ENCODE data around the gene ATXN1.
"Not testable (repeated sequence)": the region's sequence is repeated elsewhere in the genome, so short reads cannot be mapped to it uniquely, and the experiment has no call there.

Gene ATXN1

DNA sequence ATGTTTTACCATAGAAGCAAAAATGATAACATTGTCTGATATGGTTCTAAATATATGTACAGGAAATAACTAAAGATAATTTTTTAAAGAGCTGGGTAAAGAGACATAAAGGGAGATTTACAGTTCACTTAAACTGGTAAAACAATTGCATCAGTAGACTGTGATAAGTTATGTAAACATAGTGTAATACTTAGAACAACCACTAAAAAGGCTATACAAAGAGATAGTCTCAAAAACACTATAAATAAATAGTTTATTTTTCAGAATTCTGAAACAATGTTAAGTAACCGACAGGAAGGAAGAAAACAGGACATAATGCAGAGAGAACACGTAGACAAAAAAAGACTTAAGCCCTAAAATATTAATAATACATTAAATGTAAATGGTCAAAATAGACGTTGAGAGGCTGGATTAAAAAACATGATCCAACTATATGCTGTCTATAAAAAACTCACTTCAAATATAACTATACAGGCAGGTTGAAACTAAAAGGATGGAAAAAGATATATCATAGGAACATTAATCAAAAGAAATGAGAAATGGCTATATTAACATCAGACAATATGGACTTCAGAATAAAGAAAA is 32.7 kb upstream of the ATXN1 start:
- H3K4me3 ChIP-seq (replicated peaks; ENCODE audit: low read depth, low read length), result no peak overlapping the region
- DNase-seq (ENCODE audit: extremely low read depth, low read depth), result no peak
- TF ChIP-seq, protein P1, sequence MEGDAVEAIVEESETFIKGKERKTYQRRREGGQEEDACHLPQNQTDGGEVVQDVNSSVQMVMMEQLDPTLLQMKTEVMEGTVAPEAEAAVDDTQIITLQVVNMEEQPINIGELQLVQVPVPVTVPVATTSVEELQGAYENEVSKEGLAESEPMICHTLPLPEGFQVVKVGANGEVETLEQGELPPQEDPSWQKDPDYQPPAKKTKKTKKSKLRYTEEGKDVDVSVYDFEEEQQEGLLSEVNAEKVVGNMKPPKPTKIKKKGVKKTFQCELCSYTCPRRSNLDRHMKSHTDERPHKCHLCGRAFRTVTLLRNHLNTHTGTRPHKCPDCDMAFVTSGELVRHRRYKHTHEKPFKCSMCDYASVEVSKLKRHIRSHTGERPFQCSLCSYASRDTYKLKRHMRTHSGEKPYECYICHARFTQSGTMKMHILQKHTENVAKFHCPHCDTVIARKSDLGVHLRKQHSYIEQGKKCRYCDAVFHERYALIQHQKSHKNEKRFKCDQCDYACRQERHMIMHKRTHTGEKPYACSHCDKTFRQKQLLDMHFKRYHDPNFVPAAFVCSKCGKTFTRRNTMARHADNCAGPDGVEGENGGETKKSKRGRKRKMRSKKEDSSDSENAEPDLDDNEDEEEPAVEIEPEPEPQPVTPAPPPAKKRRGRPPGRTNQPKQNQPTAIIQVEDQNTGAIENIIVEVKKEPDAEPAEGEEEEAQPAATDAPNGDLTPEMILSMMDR (IDR thresholded peaks at IDR 0.05; ENCODE audit: low read depth, low read length, missing control alignments), result no peak

DNA sequence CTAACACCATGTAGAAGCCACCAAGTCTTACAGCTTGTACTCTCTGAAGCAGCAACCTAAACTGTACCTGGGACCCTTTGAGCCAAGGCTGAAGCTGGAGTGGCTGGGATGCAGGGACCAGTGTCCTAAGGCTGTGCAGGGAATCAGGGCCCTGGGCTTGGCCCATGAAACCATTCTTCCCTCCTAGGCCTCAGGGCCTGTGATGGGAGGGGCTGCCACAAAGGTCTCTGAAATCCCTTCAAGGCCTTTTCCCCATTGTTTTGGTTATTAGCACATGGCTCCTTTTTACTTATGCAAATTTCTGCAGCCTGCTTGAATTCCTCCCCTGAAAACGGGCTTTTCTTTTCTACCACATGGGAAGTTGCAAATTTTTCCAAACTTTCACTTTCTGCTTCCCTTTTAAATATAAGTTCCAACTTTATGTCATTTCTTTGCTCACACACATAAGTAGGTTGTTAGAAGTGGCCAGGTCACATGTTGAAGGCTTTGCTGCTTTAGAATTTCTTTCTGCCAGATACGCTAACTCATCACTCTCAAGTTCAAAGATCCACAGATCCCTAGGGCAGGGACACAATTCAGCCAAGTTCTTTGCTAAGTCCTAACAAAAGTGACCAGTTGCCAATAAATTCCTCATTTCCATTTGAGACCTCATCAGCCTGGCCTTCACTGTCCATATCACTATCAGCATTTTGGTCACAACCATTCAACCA is 28.2 kb upstream of the ATXN1 start:
- no peak overlapping the region for H3K4me3 ChIP-seq (replicated peaks; ENCODE audit: low read depth, low read length)
- no peak for DNase-seq (ENCODE audit: extremely low read depth, low read depth)
- TF ChIP-seq, protein P1 (IDR thresholded peaks at IDR 0.05; ENCODE audit: low read depth, low read length, missing control alignments), result no peak

DNA sequence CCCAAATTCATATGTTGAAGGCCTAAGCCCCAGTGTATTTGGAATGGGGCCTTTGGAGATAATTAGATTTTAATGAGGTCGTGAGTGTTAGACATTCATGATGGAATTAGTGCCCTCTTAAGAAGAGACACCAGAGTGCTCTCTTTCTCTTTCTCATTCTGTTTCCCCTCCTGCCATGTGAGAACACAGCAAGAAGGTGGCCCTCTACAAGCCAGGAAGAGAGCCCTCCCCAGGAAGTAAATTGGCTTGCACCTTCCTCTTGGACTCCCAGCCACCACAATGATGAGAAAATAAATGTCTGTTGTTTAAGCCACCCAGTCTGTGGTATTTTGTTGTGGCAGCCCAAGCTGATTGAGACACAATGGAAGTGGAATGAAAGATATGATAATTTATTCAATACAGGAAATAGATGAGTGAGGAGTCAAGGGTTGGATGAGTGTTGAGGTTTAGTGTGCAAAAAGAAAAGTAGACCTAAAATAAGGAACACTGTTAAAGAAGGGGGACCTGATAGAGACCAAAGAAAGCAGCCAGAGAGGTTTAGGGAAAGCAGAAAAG is 25.9 kb upstream of the ATXN1 start:
- TF ChIP-seq, protein P1 (IDR thresholded peaks at IDR 0.05; ENCODE audit: low read depth, low read length, missing control alignments), result no peak
- DNase-seq (ENCODE audit: extremely low read depth, low read depth), result no peak
- no peak overlapping the region for H3K4me3 ChIP-seq (replicated peaks; ENCODE audit: low read depth, low read length)

DNA sequence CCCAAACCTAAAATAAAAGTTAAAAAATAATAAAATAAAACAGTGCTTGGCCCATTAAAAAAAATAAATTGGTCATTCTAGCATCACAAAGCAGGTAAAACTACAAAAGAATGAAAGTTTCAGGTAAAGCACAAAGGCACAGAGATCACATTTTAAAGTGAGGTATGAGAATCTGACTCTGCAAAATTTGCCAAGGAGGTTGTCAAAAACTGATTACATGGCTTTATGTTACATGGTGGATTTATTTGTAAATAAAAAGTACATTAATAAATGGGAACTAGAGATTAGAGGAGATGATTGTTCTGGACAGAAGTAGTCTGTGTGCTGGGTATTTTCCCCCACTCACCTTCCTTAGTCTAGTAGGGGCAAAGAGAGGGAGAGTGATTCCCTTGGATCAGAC is 24.2 kb upstream of the ATXN1 start:
- DNase-seq (ENCODE audit: extremely low read depth, low read depth), result no peak
- TF ChIP-seq, protein P1 (IDR thresholded peaks at IDR 0.05; ENCODE audit: low read depth, low read length, missing control alignments), result no peak
- no peak overlapping the region for H3K4me3 ChIP-seq (replicated peaks; ENCODE audit: low read depth, low read length)

DNA sequence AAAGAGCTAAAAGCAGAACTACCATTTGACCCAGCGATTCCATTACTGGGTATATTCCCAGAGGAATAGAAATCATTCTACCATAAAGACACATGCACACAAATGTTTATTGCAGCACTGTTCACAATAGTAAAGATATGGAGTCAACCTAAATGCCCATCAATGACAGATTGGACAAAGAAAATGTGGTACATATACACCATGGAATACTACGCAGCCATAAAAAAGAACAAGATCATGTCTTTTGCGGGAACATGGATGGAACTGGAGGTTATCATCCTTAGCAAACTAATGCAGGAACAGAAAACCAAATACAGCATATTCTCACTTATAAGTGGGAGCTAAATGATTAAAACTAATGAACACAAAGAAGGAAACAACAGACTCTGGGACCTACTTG is 23.7 kb upstream of the ATXN1 start:
- not testable (repeated sequence) for DNase-seq (ENCODE audit: extremely low read depth, low read depth); H3K4me3 ChIP-seq (replicated peaks; ENCODE audit: low read depth, low read length)

DNA sequence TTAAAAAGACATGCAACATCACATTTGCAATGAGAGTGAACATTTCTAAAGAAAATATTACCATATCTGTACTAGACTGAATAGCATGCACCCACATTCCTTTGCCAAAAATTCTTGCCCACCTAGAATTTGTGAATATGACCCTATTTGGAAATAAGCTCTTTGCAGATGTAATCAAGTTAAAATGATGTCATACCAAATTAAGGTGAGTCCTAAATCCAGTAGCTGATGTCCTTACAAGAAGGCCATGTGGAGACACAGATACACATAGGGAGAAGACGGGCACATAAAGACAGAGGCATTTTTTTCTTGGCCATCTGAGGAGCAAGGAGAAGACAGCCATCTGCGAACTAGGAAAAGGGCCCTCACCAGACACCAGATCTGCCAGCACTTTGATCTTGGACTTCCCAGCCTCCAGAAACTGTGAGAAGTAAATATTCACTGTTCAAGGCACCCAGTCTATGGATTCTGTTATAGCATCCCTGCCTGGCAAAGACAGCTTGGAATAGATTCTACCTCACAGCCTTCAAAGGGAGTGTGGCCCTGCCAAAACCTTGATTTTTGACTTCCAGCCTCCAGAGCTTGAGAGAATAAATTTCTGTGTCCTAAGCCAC is 22.8 kb upstream of the ATXN1 start:
- H3K4me3 ChIP-seq (replicated peaks; ENCODE audit: low read depth, low read length), result no peak overlapping the region
- DNase-seq (ENCODE audit: extremely low read depth, low read depth), result no peak
- TF ChIP-seq, protein P1 (IDR thresholded peaks at IDR 0.05; ENCODE audit: low read depth, low read length, missing control alignments), result no peak

DNA sequence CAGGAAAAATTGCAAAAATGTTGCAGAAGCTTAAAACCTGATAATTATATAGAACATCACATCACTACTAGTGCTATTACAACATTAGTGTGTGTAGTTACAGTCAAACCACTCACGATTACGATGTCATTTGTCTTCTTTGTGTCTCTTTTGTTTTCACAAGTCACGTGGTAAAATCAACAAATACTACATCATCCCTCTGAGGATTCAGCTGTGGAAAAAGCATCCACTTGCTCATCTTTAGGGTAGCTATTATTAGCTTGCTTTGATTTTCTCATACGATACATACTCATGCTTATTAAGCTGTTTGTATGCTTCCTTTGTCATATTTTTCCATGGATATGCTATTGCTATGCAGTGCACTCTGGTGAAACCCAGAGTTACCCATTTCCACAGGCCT is 22.2 kb upstream of the ATXN1 start:
- TF ChIP-seq, protein P1 (IDR thresholded peaks at IDR 0.05; ENCODE audit: low read depth, low read length, missing control alignments), result no peak
- no peak for DNase-seq (ENCODE audit: extremely low read depth, low read depth)
- H3K4me3 ChIP-seq (replicated peaks; ENCODE audit: low read depth, low read length), result no peak overlapping the region

All from HFF-Myc (cell line).